ENCODE measurements around the gene POLR1H. TPM values are rescaled to one million over a fixed set of nuclear protein-coding genes. Genes with fewer than 3 reads are reported as not detected.
A peak's percentile ranks its signal among the peaks of the same experiment; 100 is the strongest.

POLR1H gene
- total RNA-seq, 4 donors from 2014 or later: 13.2 to 35.8 (median 19.8) TPM

DNA sequence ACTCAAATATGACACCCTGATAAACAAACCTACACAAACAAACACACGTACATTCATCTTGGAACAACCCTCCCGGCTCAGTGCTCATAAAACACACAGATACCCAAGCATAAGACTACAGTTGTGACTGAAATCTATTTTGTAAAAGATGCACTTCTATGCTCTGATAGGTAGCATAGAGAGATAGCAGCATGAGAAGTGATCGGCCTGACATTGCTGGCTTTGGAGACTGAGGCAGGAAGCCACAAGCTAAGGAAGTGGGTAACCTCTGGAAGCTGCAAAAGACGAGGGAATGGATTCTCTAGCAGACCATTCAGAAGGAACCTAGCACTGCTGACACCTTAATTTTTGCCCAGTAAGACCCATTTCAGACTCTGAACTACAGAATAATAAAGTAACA lies 16.2 kb downstream of the POLR1H start:
- DNase-seq: no peak
- TF ChIP-seq POLR2A (IDR thresholded peaks at IDR 0.05): no peak
- TF ChIP-seq, protein P1, sequence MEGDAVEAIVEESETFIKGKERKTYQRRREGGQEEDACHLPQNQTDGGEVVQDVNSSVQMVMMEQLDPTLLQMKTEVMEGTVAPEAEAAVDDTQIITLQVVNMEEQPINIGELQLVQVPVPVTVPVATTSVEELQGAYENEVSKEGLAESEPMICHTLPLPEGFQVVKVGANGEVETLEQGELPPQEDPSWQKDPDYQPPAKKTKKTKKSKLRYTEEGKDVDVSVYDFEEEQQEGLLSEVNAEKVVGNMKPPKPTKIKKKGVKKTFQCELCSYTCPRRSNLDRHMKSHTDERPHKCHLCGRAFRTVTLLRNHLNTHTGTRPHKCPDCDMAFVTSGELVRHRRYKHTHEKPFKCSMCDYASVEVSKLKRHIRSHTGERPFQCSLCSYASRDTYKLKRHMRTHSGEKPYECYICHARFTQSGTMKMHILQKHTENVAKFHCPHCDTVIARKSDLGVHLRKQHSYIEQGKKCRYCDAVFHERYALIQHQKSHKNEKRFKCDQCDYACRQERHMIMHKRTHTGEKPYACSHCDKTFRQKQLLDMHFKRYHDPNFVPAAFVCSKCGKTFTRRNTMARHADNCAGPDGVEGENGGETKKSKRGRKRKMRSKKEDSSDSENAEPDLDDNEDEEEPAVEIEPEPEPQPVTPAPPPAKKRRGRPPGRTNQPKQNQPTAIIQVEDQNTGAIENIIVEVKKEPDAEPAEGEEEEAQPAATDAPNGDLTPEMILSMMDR (IDR thresholded peaks at IDR 0.05): no peak
- intact Hi-C loops (cut with DNase I): no loop called here
- H3K4me3 ChIP-seq: no peak overlapping the region
- H3K9me3 ChIP-seq: no peaks in the 10 kb centered on the region
- peaks cover 0 to 6% (median 0%) of the 10 kb centered on the region in 3 donors for H3K36me3 ChIP-seq
- peaks cover 14 to 40% (median 15%) of the 10 kb centered on the region in 3 donors for H3K4me1 ChIP-seq
- no peak overlapping the region for H3K27ac ChIP-seq
- H3K27me3 ChIP-seq: peaks cover 0 to 64% (median 5%) of the 10 kb centered on the region in 4 donors
- 40% methylated on average over 4 of the region's 4 CpGs for WGBS, 2 donors

GRCh38 chr6:30087876-30088275 lies 26.8 kb downstream of the POLR1H start:
- H3K4me3 ChIP-seq: no peak overlapping the region
- TF ChIP-seq POLR2A (IDR thresholded peaks at IDR 0.05): no peak
- TF ChIP-seq, protein P1 (IDR thresholded peaks at IDR 0.05): no peak
- no peaks in the 10 kb centered on the region for H3K9me3 ChIP-seq
- no peak overlapping the region for H3K27ac ChIP-seq
- H3K4me1 ChIP-seq: peaks cover 0 to 13% (median 0%) of the 10 kb centered on the region in 3 donors
- no peaks in the 10 kb centered on the region for H3K36me3 ChIP-seq
- intact Hi-C loops (cut with DNase I): no loop called here
- WGBS, 2 donors: 52 to 69% methylated on average over 5 of the region's 5 CpGs
- H3K27me3 ChIP-seq: peaks cover 0 to 64% (median 0%) of the 10 kb centered on the region in 4 donors
- DNase-seq: no peak

GRCh38 chr6:30091577-30092381 lies 30.7 kb downstream of the POLR1H start:
- Histone ChIP-seq H3K27me3 (peaks cover 0 to 94% (median 0%) of the 10 kb centered on the region in 4 donors), H3K27ac (peak overlapping the region in 3 of 4 donors; percentile 32 to 72 (median 56)), H3K4me3 (no peak overlapping the region), H3K36me3 (no peaks in the 10 kb centered on the region), H3K4me1 (peaks cover 0 to 13% (median 0%) of the 10 kb centered on the region in 3 donors), H3K9me3 (no peaks in the 10 kb centered on the region)
- no peak for TF ChIP-seq POLR2A (IDR thresholded peaks at IDR 0.05)
- TF ChIP-seq, protein P1 (IDR thresholded peaks at IDR 0.05): no peak
- no peak for DNase-seq
- WGBS, 2 donors: 35 to 62% methylated on average over 8 to 11 of the region's 11 CpGs
- intact Hi-C loops (cut with DNase I): no loop called here

DNA sequence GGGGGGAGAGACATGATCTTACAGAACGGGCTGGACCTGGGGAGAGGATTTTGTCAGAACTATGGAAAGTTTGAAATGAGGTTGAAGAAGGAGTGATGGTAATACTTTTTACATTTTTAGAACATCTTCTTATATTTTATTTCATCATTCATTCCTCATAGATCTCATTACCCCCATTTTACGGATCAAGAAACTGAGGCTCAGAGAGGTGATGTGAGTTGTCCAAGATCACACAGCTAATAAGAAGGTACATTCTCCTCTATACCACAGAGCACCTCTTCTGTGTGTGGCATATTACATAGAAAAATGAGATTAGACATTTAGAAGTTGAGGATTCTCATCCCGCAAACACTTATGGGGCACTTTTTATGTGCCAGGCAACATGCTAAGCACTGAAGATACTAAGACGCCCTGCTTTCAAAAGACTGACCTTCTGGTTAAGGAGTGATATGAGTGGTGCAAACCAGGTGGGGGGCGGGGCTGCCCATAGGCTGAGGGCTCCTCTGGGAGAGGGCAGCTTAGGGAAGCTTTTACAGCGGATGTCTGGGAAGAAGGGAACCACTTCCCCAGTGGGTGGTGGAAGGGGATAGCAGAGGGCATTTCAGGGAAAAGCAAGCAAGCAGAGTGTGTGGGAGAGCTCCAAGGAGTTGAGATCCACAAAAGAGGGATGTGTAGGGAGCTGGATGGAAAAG lies 31.9 kb downstream of the POLR1H start:
- Histone ChIP-seq H3K27ac (no peak overlapping the region), H3K27me3 (peaks cover 0 to 95% (median 0%) of the 10 kb centered on the region in 4 donors), H3K36me3 (no peaks in the 10 kb centered on the region), H3K4me3 (no peak overlapping the region), H3K9me3 (no peaks in the 10 kb centered on the region), H3K4me1 (peaks cover 0 to 13% (median 0%) of the 10 kb centered on the region in 3 donors)
- WGBS, 2 donors: 53 to 78% methylated on average over 6 of the region's 6 CpGs
- DNase-seq: no peak
- intact Hi-C loops (cut with DNase I): no loop called here
- no peak for TF ChIP-seq POLR2A (IDR thresholded peaks at IDR 0.05)
- TF ChIP-seq, protein P1 (IDR thresholded peaks at IDR 0.05): no peak

Measured in esophagus squamous epithelium (tissue), 5 donors.